H54 (cell line): ENCODE measurements around the gene VSIG1.

Experiments
- DNase-seq: peaks from one replicate; pipeline ENCODE4 v3.0.0; 2011; ENCODE audit warnings: low spot score, mixed read lengths; ENCODE audit not compliant: insufficient read length
- FAIRE-seq: peaks from 3 replicates; lab custom pipeline; 2011; peaks lifted over from hg19 to GRCh38; lab: Jason Lieb, UNC
- POLR2A ChIP-seq: IDR thresholded peaks from 2 replicates; pipeline ENCODE4 v1.6.1; 2011; ENCODE audit warnings: low read depth, mild to moderate bottlenecking, low read length

Gene VSIG1

DNA sequence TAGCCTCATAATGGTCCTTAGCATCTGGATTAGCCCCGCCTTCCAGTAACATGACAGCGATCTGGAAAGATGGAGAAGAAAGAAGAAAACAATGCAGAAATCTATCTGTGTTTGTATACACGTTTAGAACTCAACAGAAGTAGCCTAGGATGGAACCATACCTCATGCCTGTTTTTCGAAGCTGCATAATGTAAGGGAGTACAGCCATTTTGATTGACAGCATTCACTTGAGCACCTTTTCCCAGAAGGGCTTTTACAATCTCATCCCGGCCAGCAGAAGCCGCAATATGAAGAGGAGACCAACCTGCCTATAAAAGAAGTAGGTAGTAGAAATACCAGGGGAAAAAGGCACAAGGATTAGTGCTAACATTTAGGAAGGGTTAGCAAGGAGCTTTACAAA is 42.9 kb downstream of the VSIG1 start:
- DNase-seq (no peak), FAIRE-seq (no peak)
- TF ChIP-seq POLR2A, result no peak

DNA sequence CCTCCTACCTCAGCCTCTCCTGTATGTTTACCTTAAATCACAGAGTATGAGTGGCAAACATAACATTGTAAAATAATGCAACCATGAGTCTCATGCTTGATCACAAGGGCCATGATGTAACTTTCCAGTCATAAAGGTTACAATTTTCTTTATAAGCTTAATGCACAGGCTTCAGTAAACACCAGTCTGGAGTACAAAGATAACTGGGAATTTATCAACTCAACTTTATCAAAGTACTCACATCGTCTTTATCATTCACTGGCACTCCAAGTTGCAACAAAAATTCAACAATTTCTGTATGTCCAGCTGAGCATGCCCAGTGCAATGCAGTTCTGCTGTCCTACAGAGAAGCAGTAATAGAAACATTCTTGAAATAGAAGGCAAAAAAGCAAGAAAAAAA is 43.6 kb downstream of the VSIG1 start:
- TF ChIP-seq POLR2A, result no peak
- FAIRE-seq (no peak), DNase-seq (no peak)

DNA sequence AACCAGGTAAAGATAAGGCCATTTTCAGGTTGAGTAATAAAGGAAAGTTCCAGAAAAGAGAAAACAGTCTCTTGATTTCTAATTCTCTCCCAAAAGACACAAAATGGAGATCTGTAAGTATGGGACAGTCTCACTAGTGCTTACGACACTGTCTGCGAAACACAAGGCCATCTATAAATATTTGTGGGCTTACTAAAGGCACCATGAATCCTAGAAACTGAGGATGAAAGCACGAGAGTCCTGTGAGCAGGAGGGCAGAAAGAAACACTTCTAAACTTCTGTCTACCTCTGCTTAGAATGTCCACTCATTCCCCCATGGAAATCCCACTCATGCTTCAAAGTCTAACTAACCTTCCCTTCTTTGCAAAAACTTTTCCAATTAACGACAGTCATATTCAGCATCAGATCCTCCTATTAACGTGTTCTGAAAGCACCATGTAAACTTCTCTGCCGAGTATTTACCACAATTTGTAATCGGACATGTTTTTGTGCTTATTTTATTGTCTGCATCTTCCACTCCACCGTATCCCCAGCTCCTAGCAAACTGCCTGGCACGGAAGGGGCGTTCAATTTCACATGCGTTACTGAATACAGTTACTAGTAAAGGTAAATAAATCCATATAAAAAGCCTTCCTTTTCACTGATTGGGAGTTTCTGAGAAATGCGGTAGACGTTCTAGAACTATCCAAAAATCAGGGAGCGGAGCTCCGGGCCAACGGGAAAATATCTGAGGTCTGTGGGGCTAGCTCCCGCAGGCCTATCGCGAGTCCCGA is 45.8 kb downstream of the VSIG1 start:
- DNase-seq (no peak), FAIRE-seq (no peak)
- no peak for TF ChIP-seq POLR2A

DNA sequence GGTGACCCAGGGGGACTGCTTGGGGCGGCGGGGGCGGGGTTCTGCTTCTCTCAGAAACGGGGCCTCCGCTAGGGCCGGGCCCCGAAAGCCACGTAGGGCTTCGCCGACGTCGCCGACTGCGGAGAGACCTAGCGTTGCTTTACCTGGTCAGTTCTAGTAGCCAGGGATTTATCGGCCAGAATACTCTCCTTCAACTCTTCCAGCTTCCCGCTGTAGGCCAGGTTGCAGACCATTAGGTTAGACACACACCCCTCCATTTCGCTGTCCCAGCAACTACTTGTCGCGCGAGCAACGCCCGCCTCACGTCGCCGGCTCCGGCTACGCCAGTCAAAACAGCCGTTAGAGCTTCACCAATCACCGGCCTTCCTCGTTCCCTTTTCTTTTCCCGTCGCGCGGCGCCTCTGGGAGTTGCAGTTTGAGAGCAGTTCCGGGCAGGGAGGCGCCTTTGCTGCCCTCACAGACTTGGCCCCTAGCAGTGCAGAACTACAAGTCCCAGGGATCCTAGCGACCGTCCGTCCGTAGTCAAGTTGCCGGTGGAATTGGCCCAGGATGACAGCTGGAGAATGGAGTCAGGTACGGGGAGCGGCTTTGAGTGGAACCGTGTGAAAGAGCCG is 46.5 kb downstream of the VSIG1 start, which contains the start of the genes ATG4A and PSMD10:
ATG4A (plus strand) TSS at position 515 of the 614 bp plus-strand sequence; CDS start at position 564, 49 bp downstream.
PSMD10 (minus strand) TSS at position 279 of the 614 bp plus-strand sequence; CDS start at position 257, 22 bp downstream.
- DNase-seq (peak; percentile 51), FAIRE-seq (peak; percentile 95)
- TF ChIP-seq POLR2A, result peak; percentile 46

DNA sequence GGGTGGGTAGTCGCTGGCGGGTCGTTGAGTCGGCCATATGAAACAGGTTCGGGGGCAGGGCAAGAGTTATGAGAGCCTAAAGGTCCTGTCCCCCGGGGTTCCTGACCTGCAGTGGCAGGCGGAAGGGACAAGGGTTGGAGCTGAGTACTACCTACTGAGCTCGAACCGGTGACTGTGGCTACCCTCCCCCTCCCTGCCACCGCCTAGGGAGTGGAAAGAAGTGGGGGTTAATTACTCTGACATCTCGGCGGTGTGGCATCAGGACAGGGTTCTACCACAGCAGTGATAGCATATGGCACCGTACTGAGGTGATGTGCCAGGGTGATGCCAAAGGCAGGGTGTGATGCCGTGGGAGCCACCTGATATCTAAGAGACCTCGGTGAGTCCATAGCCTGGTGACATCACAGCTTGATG is 47.0 kb downstream of the VSIG1 start:
- FAIRE-seq (no peak), DNase-seq (no peak)
- TF ChIP-seq POLR2A, result no peak

DNA sequence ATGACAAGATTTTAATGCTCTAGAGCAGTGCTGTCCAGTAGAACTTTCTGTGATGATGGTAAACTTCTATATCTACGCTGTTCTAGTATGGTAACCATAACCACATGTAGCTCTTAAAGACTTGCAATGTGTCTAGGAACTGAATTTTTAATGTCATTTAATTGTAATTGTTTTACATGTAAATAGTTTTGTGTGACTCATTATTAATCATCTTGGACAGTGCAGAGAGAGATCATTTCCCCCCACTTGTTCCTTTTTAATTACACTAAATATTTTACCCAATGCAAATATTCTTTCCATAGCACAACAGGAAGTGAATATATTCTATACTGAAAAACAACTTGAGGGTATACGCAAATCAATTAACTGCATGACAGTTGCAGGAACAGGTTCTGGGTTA is 52.5 kb downstream of the VSIG1 start:
- DNase-seq (no peak), FAIRE-seq (no peak)
- no peak for TF ChIP-seq POLR2A

DNA sequence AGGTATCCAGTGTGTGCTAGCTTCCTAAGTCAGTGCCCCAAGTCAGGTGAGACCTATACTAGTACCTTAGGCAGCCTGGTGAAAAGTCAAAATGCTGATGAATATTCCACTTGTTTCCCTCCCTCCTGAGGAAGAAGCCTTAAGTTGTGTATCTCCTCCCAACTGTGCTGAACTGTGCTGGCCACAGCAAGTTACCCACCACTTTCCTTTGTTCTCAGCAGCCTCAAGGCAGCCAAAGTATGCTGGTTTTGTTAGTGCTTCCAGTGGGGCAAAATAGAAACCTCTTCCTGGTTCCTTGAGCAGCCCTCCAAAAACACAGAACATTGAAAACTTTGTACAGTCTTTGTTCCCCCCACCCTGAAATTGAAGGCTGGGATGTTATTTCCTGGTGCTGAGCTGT is 60.6 kb downstream of the VSIG1 start:
- TF ChIP-seq POLR2A, result no peak
- DNase-seq (no peak), FAIRE-seq (no peak)

DNA sequence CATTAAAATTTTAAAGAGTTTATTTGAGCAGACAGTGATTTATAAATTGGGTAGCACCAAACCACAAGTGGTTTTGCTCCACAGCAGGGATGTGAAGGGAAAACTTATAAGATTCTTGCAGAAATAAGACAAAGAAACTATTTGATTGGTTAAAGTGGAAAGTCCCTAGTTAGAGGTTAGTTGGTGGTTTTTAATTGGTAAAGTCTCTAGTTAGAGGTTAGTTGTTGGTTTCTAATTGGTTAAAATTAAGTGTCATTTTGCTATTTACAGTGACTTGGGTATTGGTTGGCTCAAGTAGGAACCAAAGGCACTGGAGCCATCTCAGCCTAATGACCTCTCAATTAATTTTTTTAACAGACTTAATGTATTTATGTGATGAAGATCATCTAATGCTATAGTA is 69.7 kb downstream of the VSIG1 start:
- DNase-seq, result no peak
- no peak for FAIRE-seq
- TF ChIP-seq POLR2A, result no peak

DNA sequence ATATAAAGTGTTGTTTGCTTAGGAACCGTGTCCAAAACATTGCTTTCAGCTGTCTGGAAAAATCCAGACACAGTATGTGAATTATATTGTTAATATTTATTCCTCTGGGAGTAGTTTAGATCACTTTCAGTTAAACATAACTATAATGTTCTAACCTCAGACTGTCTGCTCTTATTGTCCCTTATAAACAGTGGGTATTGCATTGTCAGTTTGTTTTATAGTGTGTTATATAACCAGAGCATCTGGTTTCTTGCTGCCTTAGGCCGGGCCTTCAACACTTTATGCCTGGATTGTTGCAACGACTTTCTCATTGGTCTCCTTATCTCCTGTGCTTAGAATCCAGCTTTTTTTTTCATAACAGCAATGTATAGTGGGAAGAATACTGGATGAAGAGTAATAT is 73.1 kb downstream of the VSIG1 start:
- FAIRE-seq (no peak), DNase-seq (no peak)
- TF ChIP-seq POLR2A, result no peak

DNA sequence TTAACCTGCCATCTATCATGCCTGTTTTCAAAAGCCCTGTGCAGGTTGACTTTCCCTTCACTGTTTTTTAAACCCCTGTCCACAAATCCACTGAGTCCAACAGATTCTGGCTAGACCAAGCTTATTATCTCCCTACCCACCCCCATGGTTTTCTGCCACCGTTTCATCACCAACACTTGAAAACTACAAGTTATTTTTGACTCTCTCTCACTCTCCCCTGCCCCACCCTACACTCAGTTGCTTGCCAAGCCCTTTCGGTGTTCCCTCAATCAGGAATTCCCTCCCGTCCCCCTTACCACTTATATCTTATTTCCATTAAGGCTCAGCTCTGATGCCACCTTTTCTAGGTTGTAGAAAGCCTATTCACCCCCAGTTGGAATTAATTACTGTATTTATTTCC is 76.4 kb downstream of the VSIG1 start:
- FAIRE-seq (no peak), DNase-seq (no peak)

DNA sequence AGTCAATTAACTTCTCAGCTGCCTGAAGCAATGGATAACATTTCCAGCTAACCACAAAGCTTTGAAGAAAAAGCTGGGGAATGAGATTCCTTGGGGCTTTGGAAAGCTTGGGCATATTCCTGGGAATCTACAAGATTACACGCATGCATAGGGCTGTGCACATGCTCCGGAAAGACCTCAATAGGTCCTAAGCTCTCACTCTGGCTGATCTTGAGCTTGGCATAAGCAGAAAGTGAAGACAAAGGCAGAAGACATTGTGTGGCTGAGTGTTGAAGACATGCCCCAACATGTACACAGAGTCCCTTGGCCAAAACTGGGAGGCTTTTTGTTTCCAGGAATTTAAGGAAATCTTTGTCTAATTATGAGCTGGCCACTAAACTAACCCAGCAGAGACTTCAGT is 77.9 kb downstream of the VSIG1 start:
- DNase-seq (no peak), FAIRE-seq (no peak)
- no peak for TF ChIP-seq POLR2A

More for the DNA sequence above, 76.4 kb downstream of the VSIG1 start:
- TF ChIP-seq POLR2A, result no peak

DNA sequence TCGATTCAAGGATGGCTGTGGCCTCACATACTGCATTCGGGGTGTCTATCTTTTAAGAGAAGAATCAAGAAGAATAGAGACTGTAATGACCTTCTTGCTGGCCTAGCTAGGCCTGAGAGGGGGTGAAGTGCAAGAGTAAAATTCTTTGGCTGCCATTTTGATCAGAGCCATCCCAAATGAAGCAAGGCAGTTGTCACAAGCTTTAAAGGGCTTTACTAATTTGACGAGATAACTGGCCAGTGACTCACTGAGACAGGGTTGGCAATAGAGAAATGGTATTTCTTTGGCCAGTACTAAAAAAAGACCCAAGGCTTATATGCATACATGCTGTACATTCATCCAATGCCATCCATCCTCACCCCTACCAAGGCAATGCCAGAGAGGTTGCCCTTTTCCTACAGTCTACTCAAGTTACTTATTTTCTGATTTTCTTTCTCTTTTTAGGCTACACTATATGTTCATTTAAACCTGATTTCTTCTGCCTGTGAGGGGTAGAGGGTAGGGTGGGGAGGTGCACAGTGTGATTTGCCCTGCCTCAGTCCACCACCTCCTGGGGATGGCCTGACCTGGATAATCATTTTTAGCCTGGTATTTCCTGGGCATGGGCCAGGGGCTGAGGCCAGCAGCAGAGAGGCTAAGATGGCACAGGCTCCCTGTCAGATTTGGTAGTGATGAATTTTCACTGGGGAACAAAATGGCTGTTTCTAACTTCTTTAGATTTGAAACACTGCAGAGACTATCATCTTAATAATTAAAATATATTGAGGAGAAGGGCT is 78.9 kb downstream of the VSIG1 start:
- DNase-seq, result no peak
- no peak for TF ChIP-seq POLR2A
- no peak for FAIRE-seq

DNA sequence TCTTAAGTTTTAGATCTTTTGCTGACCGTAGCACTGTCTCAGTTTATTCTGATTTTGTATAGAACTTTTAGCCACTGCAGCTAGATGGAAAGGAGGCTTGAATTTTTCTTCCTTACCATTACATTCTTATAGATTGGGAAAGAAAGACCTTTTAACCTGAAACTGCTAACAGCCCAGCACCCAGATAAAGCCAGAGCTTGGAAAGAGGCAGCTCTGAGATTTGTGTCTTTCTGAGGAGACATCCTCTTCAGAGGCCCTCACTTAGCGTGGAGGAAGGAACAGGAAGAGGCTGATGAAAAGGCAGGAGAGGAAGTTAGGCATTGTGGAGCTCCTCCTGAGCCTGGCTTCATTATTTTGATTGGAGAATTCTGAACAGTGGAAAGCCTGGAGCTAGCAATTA is 81.8 kb downstream of the VSIG1 start:
- FAIRE-seq, result no peak
- no peak for DNase-seq
- TF ChIP-seq POLR2A, result no peak

DNA sequence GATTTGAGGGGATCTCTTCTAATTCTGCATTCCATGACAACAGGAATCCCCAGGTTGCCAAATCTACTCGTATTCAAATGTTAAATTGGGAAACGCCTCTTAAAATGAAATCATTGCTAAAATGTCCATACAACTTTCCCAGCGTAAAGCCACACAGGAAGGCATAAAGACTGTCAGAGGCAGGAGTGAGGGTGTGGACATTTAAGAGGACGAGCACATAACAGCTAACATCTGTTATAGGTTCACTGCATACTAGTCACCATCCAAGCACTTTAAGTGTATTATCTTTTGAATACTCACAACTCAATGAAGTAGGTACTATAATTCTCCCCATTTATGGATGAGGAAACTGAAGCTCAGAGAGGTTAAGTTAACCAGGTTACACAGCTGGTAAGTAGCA is 82.3 kb downstream of the VSIG1 start:
- DNase-seq (no peak), FAIRE-seq (no peak)
- TF ChIP-seq POLR2A, result no peak
